Erythroblast (primary cell): ENCODE results near the gene GNAL.

ENCODE experiments used
- DNase-seq, 2 experiments: peaks; one replicate each; lab custom pipeline; 2025; lab: John Stamatoyannopoulos, UW
- GATA1 ChIP-seq: IDR thresholded peaks from 2 replicates; pipeline ENCODE4 v1.6.1; 2011; ENCODE audit warnings: low read depth, mild to moderate bottlenecking, control low read depth, low read length, moderate library complexity
- POLR2A ChIP-seq: IDR thresholded peaks from 2 replicates; pipeline ENCODE4 v1.6.1; 2011; ENCODE audit warnings: mild to moderate bottlenecking, low read length

The GNAL gene

DNA sequence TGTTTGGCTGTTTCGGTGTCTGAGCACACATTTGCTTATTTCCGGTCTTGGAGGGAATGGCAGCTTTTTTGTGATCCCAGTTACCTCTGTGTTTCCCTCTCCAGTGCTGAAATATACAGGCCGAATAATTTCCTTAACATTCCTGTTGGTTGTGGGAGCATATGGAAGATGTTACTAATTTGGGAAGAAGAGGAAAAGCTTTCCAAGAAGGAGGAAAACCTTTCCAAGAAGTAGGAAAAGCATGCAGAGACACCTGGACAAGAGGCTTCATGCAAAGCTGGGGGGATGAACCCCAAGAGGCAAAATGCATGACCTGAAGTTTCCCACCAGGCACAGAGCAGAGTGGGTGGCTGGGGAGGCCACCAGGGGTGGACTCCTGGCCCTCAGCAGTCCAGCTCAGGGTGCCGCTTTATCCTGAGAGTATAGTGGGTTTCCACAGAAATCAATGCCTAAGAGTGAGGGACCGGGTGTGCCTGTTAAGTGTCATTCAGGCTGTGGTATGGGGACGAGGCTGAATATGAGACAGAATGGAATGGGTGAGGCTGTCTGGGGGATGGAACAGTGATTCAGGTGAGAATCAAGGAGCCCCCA, 25.5 kb upstream of the GNAL start:
- TF ChIP-seq POLR2A (no peak), GATA1 (no peak)
- DNase-seq = no peak

DNA sequence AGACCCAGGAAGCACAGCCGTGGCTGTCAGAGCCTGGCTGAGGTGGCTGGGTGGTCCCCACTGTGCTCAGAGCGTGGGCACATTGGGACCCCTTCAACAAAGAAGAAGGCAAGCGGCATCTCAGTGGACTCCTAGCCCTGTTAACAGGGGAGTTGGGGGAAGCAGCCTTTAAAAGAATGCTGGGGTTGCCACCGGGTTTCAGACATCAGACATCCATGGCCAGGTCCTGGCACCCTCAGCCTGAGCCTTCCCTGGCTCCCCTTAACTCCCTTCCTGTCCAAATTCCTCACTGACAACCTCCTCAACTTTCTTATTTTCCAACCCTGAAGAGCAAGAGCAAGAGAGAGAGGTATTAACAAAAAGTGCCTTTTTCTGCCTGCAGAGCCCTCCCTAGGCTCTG, 24.8 kb upstream of the GNAL start:
- no peak for TF ChIP-seq POLR2A
- no peak for TF ChIP-seq GATA1
- DNase-seq = no peak

- no peak for TF ChIP-seq GATA1
- no peak for TF ChIP-seq POLR2A
- DNase-seq = no peak
Observed at GRCh38 chr18:11665146-11665545, 23.9 kb upstream of the GNAL start.

- no peak for TF ChIP-seq POLR2A
- no peak for TF ChIP-seq GATA1
Observed at GRCh38 chr18:11665587-11665986, 23.5 kb upstream of the GNAL start.

DNA sequence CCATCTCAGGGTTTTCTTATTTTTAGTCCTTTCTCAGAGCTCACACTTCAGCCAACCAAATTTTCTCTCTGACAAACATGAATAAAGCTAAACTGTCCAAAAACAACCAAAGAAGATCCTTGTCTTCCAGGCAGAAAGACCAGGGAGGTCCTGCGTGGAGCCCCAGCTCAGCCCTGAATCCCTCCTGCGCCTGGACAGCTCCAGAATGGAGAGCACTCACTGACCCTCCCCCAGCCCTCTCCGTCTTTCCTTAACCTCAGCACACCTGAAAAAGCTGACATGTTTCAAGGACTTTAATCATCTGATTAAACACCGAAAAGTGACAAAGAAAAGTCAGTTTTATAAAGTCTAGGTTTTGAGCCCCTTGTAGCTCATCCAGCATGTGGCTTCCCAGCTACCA, 22.9 kb upstream of the GNAL start:
- no peak for DNase-seq
- TF ChIP-seq GATA1 (no peak), POLR2A (no peak)

More at GRCh38 chr18:11665587-11665986, 23.5 kb upstream of the GNAL start:
- DNase-seq = no peak

DNA sequence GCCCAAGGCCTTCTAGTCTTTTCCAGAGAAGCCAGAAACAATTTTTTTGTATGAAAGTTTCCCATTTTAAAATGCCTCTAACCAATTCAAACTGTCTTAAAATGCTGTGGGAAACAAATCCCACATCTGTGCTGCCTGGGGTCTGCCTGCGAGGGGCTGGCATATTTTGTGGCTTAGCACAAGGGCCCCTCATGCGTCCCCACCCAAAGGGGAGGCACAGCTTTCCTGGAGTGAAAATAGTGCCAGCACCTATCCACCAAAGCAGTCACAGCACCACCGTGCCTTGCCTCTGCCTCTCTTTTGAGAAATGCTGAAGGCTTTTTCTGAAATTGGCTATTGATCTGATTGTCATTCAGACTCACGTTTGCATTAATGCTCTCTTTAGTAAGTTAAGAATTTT, 22.2 kb upstream of the GNAL start:
- no peak for TF ChIP-seq POLR2A
- TF ChIP-seq GATA1 = no peak
- no peak for DNase-seq

- DNase-seq = no peak
- TF ChIP-seq GATA1 = no peak
- no peak for TF ChIP-seq POLR2A
Observed at GRCh38 chr18:11667578-11667977, 21.5 kb upstream of the GNAL start.

DNA sequence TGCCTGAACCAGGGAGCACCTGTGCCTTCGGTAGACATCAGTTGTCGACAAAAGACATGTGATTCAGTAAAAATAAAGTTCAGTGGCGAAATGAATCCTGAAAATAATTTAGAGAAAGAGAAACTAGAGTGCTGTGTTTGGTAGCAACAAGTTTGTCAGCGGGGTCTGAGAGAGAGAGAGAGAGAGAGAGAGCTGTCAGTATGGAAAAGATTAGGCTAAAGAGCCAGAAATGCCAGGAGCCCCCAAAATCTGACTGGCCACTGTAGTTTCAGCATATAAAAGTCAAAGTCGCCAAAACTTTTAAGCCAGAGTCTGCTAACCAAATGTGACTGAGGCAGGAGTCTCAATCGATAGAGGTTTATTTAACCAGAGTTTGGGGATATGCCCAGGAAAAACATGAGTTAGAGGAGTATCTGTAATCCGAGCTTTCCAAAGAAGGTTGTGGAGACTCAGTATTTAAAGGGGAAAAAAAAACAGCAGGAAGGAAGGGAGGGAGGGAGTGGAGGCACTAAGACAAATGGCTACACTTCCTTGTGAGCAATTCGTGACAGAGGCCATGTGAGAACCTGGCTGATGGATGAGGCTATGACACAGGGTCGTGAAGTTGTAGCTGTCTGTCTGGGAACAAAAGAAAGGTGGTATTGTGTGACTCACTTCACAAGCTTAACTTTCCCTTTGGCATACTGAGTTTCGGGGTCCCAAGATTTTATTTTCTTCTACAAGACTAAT, 20.5 kb upstream of the GNAL start:
- no peak for TF ChIP-seq GATA1
- TF ChIP-seq POLR2A = no peak
- no peak for DNase-seq

GRCh38 chr18:11669271-11669947, 19.7 kb upstream of the GNAL start:
- TF ChIP-seq POLR2A (no peak), GATA1 (no peak)
- no peak for DNase-seq

DNA sequence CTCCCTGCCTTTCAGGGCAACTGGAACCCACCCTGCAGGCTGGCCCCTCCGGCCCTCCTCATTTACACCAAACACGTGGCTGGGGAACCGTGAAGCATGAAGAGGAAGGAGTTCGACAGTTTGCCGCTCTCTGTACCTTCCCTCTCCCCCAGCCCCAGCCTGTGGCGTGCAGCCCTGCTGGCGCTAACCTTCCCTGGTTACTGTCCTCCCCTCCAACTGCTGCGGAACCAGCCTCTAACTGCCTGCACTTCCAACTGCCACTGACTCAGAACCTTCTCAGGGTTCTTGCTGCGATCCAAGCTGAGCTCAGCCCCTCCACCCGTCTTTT, 19.2 kb upstream of the GNAL start:
- TF ChIP-seq POLR2A (no peak), GATA1 (no peak)
- no peak for DNase-seq

- DNase-seq = no peak
- TF ChIP-seq GATA1 = no peak
- no peak for TF ChIP-seq POLR2A
Observed at GRCh38 chr18:11671156-11671555, 17.9 kb upstream of the GNAL start.

DNA sequence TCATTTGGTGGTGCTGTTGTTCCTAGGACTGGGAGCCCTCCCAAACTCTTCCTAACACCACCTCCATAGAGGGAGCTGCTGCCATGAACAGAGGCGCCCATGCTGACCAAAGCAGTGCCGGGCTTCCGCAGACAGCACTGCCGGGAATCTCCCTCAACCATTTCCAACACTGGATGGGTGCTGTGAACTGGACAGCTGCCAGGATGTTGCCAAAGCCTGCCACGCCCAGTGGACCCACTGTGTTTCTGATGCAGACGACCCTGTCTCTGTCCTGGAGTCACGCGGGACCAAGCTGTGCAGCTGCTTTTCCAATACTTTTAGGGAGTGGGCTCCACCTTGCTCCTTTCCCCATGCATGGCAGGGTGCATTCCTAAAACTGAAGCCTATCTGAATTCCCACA, 16.9 kb upstream of the GNAL start:
- TF ChIP-seq GATA1 = no peak
- no peak for TF ChIP-seq POLR2A
- no peak for DNase-seq

GRCh38 chr18:11672846-11673454, 16.1 kb upstream of the GNAL start:
- TF ChIP-seq GATA1 = no peak
- TF ChIP-seq POLR2A = no peak
- no peak for DNase-seq

DNA sequence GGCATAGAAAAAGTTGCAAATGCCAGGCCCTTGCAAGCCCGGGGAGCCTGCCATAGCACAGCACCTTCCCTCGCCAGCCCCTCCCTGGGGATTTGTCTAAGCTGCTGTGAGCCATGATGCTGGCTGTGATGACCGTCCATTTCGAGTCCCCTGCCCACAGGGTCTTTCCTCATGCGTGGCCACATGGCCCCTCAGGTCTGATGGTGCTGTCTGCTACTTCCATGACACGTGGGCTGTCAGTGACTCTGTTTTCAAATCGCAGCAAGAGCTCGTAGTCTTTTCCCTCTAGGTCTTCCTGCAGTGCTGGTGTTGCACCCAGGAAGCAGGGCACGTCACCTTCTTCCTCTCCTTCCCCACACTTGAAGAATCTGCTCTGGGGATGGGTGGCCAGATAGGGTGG, 15.5 kb upstream of the GNAL start:
- no peak for DNase-seq
- TF ChIP-seq GATA1 = no peak

DNA sequence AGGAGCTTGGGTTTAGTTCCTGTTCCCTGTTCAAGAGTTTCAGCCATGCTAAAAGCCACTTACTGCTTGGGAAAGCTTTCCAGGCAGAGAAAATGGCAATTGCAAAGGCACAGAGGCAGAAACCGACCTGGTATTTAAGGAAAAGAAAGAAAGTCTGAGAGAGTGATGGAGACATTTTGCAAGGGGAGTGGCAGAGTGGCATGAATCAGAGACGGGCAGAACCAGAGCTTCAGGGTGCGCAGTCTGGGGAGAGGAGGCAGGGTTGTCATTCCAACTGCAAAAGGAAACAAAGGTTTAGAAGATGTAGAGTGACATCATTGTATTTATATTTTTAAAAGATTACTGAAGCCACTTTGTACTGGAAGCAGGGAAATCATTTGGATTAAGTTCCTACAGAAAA, 14.9 kb upstream of the GNAL start:
- TF ChIP-seq GATA1 = no peak
- no peak for TF ChIP-seq POLR2A
- DNase-seq = no peak
